K562 (cell line): ENCODE results near the gene NTSR1. TPM values are rescaled to one million over a fixed set of nuclear protein-coding genes. Genes with fewer than 3 reads are reported as not detected.

Experiments
- HDAC6 ChIP-seq: IDR thresholded peaks from 2 replicates; pipeline ENCODE4 v1.6.1; 2012; ENCODE audit warnings: low read depth, mild to moderate bottlenecking, control low read depth, inconsistent platforms, low read length, moderate library complexity
- MECOM ChIP-seq: fragments of 250-450 bp; sonication (Bioruptor Pico); IDR thresholded peaks from 2 replicates; pipeline ENCODE4 v1.8.0; 2022; ENCODE audit warnings: inconsistent platforms
- PHF21A ChIP-seq: fragments of 450-650 bp; IDR thresholded peaks from 2 replicates; pipeline ENCODE4 v1.6.1; 2017; ENCODE audit warnings: low read depth, borderline replicate concordance
- POLR2G ChIP-seq: fragments of 200-400 bp; formaldehyde crosslinking; IDR thresholded peaks from 2 replicates; pipeline ENCODE4 v1.6.1; 2017; ENCODE audit warnings: low read depth, mild to moderate bottlenecking, antibody characterized with exemption, low read length, moderate library complexity
- PRDM10 ChIP-seq: fragments of 450-650 bp; IDR thresholded peaks from 2 replicates; pipeline ENCODE4 v1.6.1; 2018; ENCODE audit not compliant: partially characterized antibody
- ZBTB12 ChIP-seq: fragments of 250-450 bp; sonication (Bioruptor Pico); IDR thresholded peaks from 2 replicates; pipeline ENCODE4 v1.4.0; 2020
- ZEB2 ChIP-seq: fragments of 450-650 bp; IDR thresholded peaks from 2 replicates; pipeline ENCODE4 v1.6.1; 2016
- ZNF23 ChIP-seq: fragments of 250-450 bp; sonication (Bioruptor Pico); IDR thresholded peaks from 2 replicates; pipeline ENCODE4 v1.4.0; 2020; ENCODE audit warnings: mild to moderate bottlenecking
- ZNF518B ChIP-seq: fragments of 250-450 bp; sonication (Bioruptor Pico); IDR thresholded peaks from 2 replicates; pipeline ENCODE4 v1.5.0; 2021; ENCODE audit warnings: mild to moderate bottlenecking, moderate library complexity
- polyA plus RNA-seq, 8 experiments: library from polyadenylated mRNA; depleted of rRNA in 4 of 8; stranded (reverse) in 5 of 8; unstranded in 3 of 8; fragments of >200 nt; fragmentation: Nextera tagmentation in 2 of 8; fragmentation: Illumina TruSeq in 1 of 8; extraction: Ambion mirVana in 2 of 8; extraction: Trizol in 1 of 8; gene quantifications; 2 replicates each; pipeline versions ENCODE4 v1.2.1 to v1.2.3, GENCODE V29; 2011 to 2014; ENCODE audit warnings: inconsistent platforms in 1 of 8, missing spikeins in 1 of 8
- total RNA-seq, 7 experiments: library from RNA; depleted of rRNA in 6 of 7; stranded (reverse); fragments of >200 nt in 6 of 7; fragmentation: Illumina TruSeq in 2 of 7; extraction: Trizol in 2 of 7; gene quantifications; 2 replicates each; pipeline versions ENCODE4 v1.2.1 to v1.2.3, GENCODE V29; 2011 to 2021; ENCODE audit warnings: low replicate concordance in 1 of 7

Gene NTSR1
- total and polyA plus RNA-seq, 9 of the 15 experiments (the other 6 are each of a cell fraction or from before 2014, with no cell fraction given), result 0.04 to 0.40 (median 0.13) TPM; not detected in 3

- peak; percentile 27; the same call in 1 of the 2 replicates for TF ChIP-seq POLR2G
- TF ChIP-seq PHF21A, result no peak
- no peak for TF ChIP-seq ZEB2
- TF ChIP-seq ZNF518B (CRISPR knock-in tag), result no peak
- TF ChIP-seq ZNF23, result no peak
- no peak for TF ChIP-seq MECOM (CRISPR knock-in tag)
- TF ChIP-seq ZBTB12 (CRISPR knock-in tag), result no peak
- no peak for TF ChIP-seq PRDM10
- TF ChIP-seq HDAC6, result no peak
These were observed 47.4 kb downstream of the NTSR1 start (continued) for GRCh38 chr20:62755817-62756724.
